ENCODE results near the gene GLG1. TPM values are rescaled to one million over a fixed set of nuclear protein-coding genes. Genes with fewer than 3 reads are reported as not detected.

GLG1 gene
- polyA plus RNA-seq, 2 of the 4 experiments (the other 2 are of a cell fraction) = 51.9 to 90.6 TPM

DNA sequence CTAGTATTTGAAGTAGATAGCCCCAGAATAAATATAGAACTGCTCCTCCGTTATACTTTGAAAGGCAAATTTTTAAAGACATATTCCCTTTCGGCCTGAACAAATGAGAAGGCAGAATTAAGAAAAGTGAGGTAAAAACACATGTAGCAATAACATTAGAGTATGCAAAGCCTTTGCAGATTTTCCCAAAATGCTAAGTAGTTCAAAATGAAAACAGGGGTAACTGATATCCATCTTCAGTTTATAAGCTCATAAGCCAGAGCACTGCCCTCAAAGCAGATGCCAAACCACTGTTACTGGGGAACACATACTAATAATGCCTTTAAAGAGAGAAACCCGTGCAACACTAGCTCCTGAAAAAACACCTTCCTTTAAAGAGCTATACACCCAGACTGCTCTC lies 134.4 kb downstream of the GLG1 start (continued):
- TF ChIP-seq, protein P1, sequence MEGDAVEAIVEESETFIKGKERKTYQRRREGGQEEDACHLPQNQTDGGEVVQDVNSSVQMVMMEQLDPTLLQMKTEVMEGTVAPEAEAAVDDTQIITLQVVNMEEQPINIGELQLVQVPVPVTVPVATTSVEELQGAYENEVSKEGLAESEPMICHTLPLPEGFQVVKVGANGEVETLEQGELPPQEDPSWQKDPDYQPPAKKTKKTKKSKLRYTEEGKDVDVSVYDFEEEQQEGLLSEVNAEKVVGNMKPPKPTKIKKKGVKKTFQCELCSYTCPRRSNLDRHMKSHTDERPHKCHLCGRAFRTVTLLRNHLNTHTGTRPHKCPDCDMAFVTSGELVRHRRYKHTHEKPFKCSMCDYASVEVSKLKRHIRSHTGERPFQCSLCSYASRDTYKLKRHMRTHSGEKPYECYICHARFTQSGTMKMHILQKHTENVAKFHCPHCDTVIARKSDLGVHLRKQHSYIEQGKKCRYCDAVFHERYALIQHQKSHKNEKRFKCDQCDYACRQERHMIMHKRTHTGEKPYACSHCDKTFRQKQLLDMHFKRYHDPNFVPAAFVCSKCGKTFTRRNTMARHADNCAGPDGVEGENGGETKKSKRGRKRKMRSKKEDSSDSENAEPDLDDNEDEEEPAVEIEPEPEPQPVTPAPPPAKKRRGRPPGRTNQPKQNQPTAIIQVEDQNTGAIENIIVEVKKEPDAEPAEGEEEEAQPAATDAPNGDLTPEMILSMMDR (IDR thresholded peaks at IDR 0.05) = no peak
- no peak for TF ChIP-seq CHD2 (IDR thresholded peaks at IDR 0.05; ENCODE audit: low read length, partially characterized antibody)
- TF ChIP-seq RAD21 (conservative IDR thresholded peaks at IDR 0.05 in 1 of 2, IDR thresholded peaks at IDR 0.05 in 1 of 2) = no peak
- no peak for TF ChIP-seq FOSL2 (IDR thresholded peaks at IDR 0.05)
- no peak for TF ChIP-seq FOSL2 (CRISPR knock-in tag; IDR thresholded peaks at IDR 0.05)
- no peak for TF ChIP-seq CEBPB (IDR thresholded peaks at IDR 0.05)
- TF ChIP-seq CBX8 (IDR thresholded peaks at IDR 0.05) = no peak
- TF ChIP-seq, protein P2, sequence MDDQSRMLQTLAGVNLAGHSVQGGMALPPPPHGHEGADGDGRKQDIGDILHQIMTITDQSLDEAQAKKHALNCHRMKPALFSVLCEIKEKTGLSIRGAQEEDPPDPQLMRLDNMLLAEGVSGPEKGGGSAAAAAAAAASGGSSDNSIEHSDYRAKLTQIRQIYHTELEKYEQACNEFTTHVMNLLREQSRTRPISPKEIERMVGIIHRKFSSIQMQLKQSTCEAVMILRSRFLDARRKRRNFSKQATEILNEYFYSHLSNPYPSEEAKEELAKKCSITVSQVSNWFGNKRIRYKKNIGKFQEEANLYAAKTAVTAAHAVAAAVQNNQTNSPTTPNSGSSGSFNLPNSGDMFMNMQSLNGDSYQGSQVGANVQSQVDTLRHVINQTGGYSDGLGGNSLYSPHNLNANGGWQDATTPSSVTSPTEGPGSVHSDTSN (IDR thresholded peaks at IDR 0.05) = no peak
- TF ChIP-seq RNF2 (IDR thresholded peaks at IDR 0.05; ENCODE audit: borderline replicate concordance, low read depth) = no peak
- TF ChIP-seq NPAS2 (CRISPR knock-in tag; IDR thresholded peaks at IDR 0.05; ENCODE audit: borderline replicate concordance) = no peak
- no peak for TF ChIP-seq RCOR1 (IDR thresholded peaks at IDR 0.05; ENCODE audit: low read depth, low read length)

DNA sequence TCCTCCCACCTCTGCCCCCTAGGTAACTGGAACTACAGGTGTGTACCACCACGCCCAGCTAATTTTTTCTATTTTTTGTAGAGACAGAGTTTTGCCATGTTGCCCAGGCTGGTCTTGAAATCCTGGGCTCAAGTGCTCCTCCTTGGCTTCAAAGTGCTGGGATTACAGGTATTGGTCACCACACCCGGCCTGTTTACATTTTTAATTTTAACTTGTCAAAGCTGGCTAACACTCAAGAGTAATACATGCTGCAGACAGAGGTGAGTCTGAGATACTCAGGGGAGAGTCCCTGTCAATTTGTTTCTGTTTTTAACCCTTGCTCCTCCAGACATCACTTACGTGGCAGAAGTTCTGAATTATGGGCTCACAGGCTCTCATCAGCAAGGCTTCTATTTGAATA lies 134.9 kb downstream of the GLG1 start:
- H3K27ac ChIP-seq = no peak overlapping the region
- ATAC-seq = no peak
- ChIA-PET POLR2A (no interaction called here), CTCF (interaction anchor here (0.6 kb wide), 1 partner anchor 239 kb away, joined by 4 read pairs; no protein-coding TSS in a partner anchor)
- H3K4me3 ChIP-seq = no peak overlapping the region
- no peak overlapping the region for H3K4me2 ChIP-seq
- DNase-seq (ENCODE audit: low read depth in 1 of 2, low spot score in 1 of 2) = no peak
- H3K9me3 ChIP-seq = no peaks in the 10 kb centered on the region
- 92% methylated on average over 3 of the region's 3 CpGs for WGBS (ENCODE audit: missing lambda C conversion rate)
- no peak for TF ChIP-seq MAZ (IDR thresholded peaks at IDR 0.05; ENCODE audit: borderline replicate concordance, low read depth, low read length)
- TF ChIP-seq MYC (IDR thresholded peaks at IDR 0.05; ENCODE audit: borderline replicate concordance, low read length) = no peak
- no peak for TF ChIP-seq FOSB (CRISPR knock-in tag; IDR thresholded peaks at IDR 0.05)
- no peak for TF ChIP-seq JUNB (IDR thresholded peaks at IDR 0.05)
- TF ChIP-seq FOXS1 (CRISPR knock-in tag; IDR thresholded peaks at IDR 0.05) = no peak
- TF ChIP-seq CHD2 (IDR thresholded peaks at IDR 0.05; ENCODE audit: low read length, partially characterized antibody) = no peak
- TF ChIP-seq CBX8 (IDR thresholded peaks at IDR 0.05) = no peak
- no peak for TF ChIP-seq CBX2 (IDR thresholded peaks at IDR 0.05; ENCODE audit: borderline replicate concordance, low read depth)
- TF ChIP-seq NR3C1 (IDR thresholded peaks at IDR 0.05) = no peak
- TF ChIP-seq CHD4 (IDR thresholded peaks at IDR 0.05; ENCODE audit: borderline replicate concordance) = no peak
- TF ChIP-seq CEBPB (IDR thresholded peaks at IDR 0.05) = no peak
- TF ChIP-seq, protein P2 (IDR thresholded peaks at IDR 0.05) = no peak
- TF ChIP-seq POLR2AphosphoS2 (conservative IDR thresholded peaks at IDR 0.05; ENCODE audit: low read length) = no peak
- no peak for TF ChIP-seq ZNF302 (CRISPR knock-in tag; IDR thresholded peaks at IDR 0.05)
- TF ChIP-seq HDAC2 (IDR thresholded peaks at IDR 0.05) = no peak
- no peak for TF ChIP-seq NPAS2 (CRISPR knock-in tag; IDR thresholded peaks at IDR 0.05; ENCODE audit: borderline replicate concordance)
- TF ChIP-seq GATA3 (IDR thresholded peaks at IDR 0.05; ENCODE audit: borderline replicate concordance) = no peak
- FAIRE-seq = no peak
- peaks cover 5% of the 10 kb centered on the region for H3K4me1 ChIP-seq

All from A549 (cell line).